Nephron (organoid): Measurements from ENCODE around the gene ZBTB20.

Experiments used
- H3K27ac Mint-ChIP-seq, 3 experiments: 2 replicates each; pipeline ENCODE4 v1.8.0; 2020; ENCODE audit warnings: mixed read lengths in 3 of 3, mild to moderate bottlenecking in 2 of 3, moderate library complexity in 1 of 3
- H3K27me3 Mint-ChIP-seq: 2 replicates; pipeline ENCODE4 v1.8.0; 2021; ENCODE audit warnings: low read depth, mild to moderate bottlenecking, moderate library complexity, mixed read lengths
- H3K36me3 Mint-ChIP-seq: 2 replicates; pipeline ENCODE4 v1.8.0; 2020; ENCODE audit warnings: low read depth, mixed read lengths
- H3K4me1 Mint-ChIP-seq: 2 replicates; pipeline ENCODE4 v1.8.0; 2020; ENCODE audit warnings: mixed read lengths
- H3K4me3 Mint-ChIP-seq, 3 experiments: 2 replicates each; pipeline ENCODE4 v1.8.0; 2020; ENCODE audit warnings: mild to moderate bottlenecking in 3 of 3, mixed read lengths in 3 of 3, moderate library complexity in 2 of 3
- H3K9me3 Mint-ChIP-seq: 2 replicates; pipeline ENCODE4 v1.8.0; 2020; ENCODE audit warnings: mixed read lengths
- CTCF ChIP-seq, 3 experiments: fragments of 200-600 bp; sonication (generic); IDR thresholded peaks; one replicate each; pipeline ENCODE4 v1.5.0; 2021; ENCODE audit warnings: antibody characterized with exemption in 3 of 3; ENCODE audit not compliant: unreplicated experiment in 3 of 3

Gene ZBTB20

GRCh38 chr3:115161866-115162265, 14.8 kb upstream of the ZBTB20 start:
- Mint-ChIP-seq H3K36me3 (no peaks in the 10 kb centered on the region), H3K27me3 (peaks cover 4% of the 10 kb centered on the region), H3K9me3 (peaks cover 5% of the 10 kb centered on the region), H3K27ac (no peak overlapping the region), H3K4me3 (no peak overlapping the region), H3K4me1 (no peaks in the 10 kb centered on the region)
- TF ChIP-seq CTCF (IDR thresholded peaks at IDR 0.05; ENCODE audit: unreplicated experiment in 3 of 3), result no peak

DNA sequence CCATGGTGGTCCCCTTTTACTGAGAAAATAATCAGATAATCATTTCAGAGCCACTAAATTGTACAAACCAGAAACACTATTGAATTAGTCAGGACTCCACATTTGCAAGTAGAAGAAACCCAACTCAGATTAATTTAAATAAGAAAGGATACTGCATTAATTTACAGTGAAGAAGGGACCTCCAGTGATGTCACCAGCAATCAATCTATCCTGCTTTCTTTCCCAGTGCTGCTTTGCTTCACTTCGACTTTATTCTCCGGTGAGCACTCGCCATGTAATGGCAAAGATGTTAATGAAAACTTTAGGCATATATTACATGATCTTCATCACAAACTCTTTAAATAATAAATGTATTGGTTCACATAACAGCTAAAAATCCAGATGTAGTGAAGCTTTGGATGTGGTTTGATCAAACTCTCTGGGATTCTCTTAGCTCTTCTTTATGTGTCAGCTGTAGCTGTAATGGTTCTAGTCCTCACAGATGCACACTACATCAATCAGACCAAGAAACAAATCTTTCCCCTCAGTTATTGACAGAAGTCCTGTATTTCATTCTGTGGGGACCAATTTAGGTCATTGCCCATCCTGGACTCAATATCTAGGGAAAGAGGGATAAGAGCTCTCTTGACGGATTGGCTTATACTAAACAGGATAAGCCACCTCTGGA, 14.2 kb upstream of the ZBTB20 start:
- no peak for TF ChIP-seq CTCF (IDR thresholded peaks at IDR 0.05; ENCODE audit: unreplicated experiment in 3 of 3)
- H3K4me1 Mint-ChIP-seq, result no peaks in the 10 kb centered on the region
- H3K27ac Mint-ChIP-seq, result no peak overlapping the region
- no peaks in the 10 kb centered on the region for H3K36me3 Mint-ChIP-seq
- H3K27me3 Mint-ChIP-seq, result peaks cover 4% of the 10 kb centered on the region
- peaks cover 5% of the 10 kb centered on the region for H3K9me3 Mint-ChIP-seq
- no peak overlapping the region for H3K4me3 Mint-ChIP-seq

- H3K27ac Mint-ChIP-seq, result no peak overlapping the region
- no peak overlapping the region for H3K4me3 Mint-ChIP-seq
- H3K36me3 Mint-ChIP-seq, result no peaks in the 10 kb centered on the region
- H3K4me1 Mint-ChIP-seq, result no peaks in the 10 kb centered on the region
- no peak for TF ChIP-seq CTCF (IDR thresholded peaks at IDR 0.05; ENCODE audit: unreplicated experiment in 3 of 3)
- H3K27me3 Mint-ChIP-seq, result peaks cover 4% of the 10 kb centered on the region
- peaks cover 5% of the 10 kb centered on the region for H3K9me3 Mint-ChIP-seq
These were observed 13.2 kb upstream of the ZBTB20 start for GRCh38 chr3:115160295-115160694.

DNA sequence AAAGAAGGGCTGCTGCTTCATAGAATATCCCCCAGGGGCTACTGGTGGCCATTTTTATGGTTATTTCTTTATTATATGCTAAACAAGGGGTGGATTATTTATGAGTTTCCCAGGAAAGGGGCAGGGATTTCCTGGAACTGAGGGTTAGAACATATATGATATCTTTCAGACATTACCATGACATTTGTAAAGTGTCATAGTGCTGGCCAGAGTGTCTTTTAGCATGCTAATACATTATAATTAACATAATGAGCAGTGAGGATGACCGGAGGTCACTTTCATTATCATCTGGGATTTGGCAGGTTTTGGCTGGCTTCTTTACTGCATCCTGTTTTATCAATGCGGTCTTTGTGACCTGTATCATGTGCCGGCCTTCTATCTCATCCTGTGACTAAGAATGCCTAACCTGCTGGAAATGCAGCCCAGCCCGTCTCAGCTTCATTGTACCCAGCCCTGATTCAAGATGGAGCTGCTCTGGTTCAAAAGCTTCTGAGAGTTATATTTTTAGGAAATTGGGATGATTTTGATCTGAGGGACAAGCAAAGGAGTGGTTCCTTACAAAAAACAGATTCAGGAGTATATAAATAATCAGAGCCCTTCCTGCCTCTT, 9.1 kb upstream of the ZBTB20 start:
- Mint-ChIP-seq H3K36me3 (no peaks in the 10 kb centered on the region), H3K27ac (no peak overlapping the region), H3K27me3 (peaks cover 4% of the 10 kb centered on the region), H3K4me1 (no peaks in the 10 kb centered on the region), H3K9me3 (peaks cover 5% of the 10 kb centered on the region), H3K4me3 (no peak overlapping the region)
- no peak for TF ChIP-seq CTCF (IDR thresholded peaks at IDR 0.05; ENCODE audit: unreplicated experiment in 3 of 3)

GRCh38 chr3:115154611-115155010, 7.5 kb upstream of the ZBTB20 start:
- H3K27ac Mint-ChIP-seq, result no peak overlapping the region
- no peaks in the 10 kb centered on the region for H3K36me3 Mint-ChIP-seq
- H3K27me3 Mint-ChIP-seq, result peaks cover 4% of the 10 kb centered on the region
- no peak for TF ChIP-seq CTCF (IDR thresholded peaks at IDR 0.05; ENCODE audit: unreplicated experiment in 3 of 3)
- H3K9me3 Mint-ChIP-seq, result peaks cover 5% of the 10 kb centered on the region
- H3K4me1 Mint-ChIP-seq, result no peaks in the 10 kb centered on the region
- no peak overlapping the region for H3K4me3 Mint-ChIP-seq

- Mint-ChIP-seq H3K36me3 (no peaks in the 10 kb centered on the region), H3K9me3 (no peaks in the 10 kb centered on the region), H3K4me1 (no peaks in the 10 kb centered on the region), H3K27ac (no peak overlapping the region), H3K4me3 (no peak overlapping the region), H3K27me3 (no peaks in the 10 kb centered on the region)
- no peak for TF ChIP-seq CTCF (IDR thresholded peaks at IDR 0.05; ENCODE audit: unreplicated experiment in 3 of 3)
These were observed 4.8 kb upstream of the ZBTB20 start for GRCh38 chr3:115151921-115152320.
